ENCODE data around the gene SNX12.
"Not testable (repeated sequence)": the region's sequence is repeated elsewhere in the genome, so short reads cannot be mapped to it uniquely, and the experiment has no call there.

The SNX12 gene

GRCh38 chrX:71085900-71086299 is 17.8 kb upstream of the SNX12 start:
- DNase-seq = no peak

DNA sequence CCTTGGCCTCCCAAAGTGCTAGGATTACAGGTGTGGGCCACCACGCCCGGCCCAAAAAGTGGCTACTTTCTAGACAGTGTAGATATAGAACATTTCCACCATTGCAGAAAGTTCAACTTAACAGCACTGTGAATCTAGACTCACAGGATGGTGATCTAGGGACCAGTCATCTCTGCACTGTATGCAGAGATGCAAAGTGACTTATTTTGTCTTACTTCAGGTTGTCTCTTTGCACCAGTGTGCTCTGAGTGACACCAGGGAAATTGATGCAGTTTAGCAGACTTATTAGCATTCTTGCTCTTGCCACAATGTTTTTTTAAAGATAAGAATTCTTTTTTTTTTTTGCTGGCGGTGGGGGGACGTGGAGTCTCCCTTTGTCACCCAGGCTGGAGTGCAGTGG is 14.7 kb upstream of the SNX12 start:
- DNase-seq = no peak

DNA sequence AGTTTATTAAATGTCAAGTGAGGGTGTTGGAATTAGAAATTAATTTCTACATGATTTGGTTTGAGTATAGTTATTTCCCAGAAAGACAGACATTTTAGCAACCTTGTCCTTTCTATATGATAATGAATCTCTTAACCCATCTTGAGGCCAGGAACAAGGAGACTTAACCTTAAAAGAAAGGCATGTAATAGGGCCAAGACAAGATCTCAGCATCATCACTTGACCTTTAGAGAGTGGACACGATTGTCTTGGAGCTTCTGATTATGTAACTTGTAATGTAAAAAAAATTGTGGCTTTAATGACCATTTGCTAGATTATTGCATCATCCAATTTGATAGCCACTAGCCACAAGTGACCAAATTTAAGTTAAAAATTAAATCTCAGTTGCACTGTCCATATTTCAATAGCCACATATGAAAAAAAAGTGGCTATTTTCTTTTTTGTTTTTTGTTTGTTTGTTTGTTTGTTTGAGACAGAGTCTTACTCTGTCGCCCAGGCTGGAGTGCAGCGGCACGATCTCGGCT is 14.1 kb upstream of the SNX12 start:
- DNase-seq = no peak

GRCh38 chrX:71081330-71082123 is 13.4 kb upstream of the SNX12 start:
- no peak for DNase-seq

GRCh38 chrX:71070531-71070930 is 2.4 kb upstream of the SNX12 start:
- no peak for DNase-seq

DNA sequence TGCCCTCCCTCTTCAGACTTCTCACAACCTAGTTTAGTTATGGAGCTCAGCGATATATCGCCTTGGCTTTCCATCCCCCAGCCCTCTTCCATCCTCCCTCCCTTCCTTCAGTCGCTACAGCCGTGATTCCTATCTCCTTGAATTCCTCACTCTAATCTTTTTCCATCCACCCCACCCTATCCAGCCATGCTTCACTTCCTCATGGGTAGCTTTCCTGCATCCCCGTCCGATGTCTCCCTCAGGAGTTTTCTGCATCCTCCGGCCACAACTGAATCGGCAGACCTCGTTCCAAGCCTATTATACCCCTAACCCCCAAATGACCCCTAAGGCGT is 456 bp downstream of the SNX12 start:
- DNase-seq = no peak

- no peak for DNase-seq
Measured at GRCh38 chrX:71067089-71067488, 1.0 kb downstream of the SNX12 start.

GRCh38 chrX:71060127-71060526 is 8.0 kb downstream of the SNX12 start:
- DNase-seq = no peak

DNA sequence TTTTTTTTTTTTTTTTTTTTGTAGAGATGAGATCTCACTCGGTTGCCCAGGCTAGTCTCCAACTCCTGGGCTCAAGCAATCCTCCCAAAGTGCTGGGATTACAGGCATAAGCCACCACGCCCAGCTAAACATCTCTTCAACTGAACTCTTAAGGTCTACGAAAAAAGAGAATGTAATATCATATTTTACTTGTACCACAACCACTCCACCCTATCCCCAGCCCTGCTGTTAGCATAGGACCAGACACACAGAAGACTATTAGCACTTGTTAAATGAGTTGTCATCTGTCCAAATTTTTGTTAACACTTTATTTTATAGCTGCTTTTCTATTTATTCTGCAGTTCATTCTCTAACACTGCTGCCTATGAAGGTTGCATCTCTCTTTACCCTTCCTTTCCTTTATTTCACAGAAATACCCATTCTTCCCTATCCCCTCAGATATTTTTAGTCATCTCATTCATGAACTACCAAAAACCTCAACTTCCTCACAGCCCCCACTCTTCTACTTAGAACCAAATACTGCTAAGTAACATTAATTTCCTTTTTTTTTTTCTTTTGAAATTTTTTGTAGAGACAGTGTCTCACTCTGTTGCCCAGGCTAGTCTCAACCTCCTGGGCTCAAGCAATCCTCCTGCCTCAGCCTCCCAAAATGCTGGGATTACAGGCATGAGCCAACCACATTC is 10.1 kb downstream of the SNX12 start:
- DNase-seq = no peak

- no peak for DNase-seq
Measured at GRCh38 chrX:71056867-71057266, 11.3 kb downstream of the SNX12 start.

DNA sequence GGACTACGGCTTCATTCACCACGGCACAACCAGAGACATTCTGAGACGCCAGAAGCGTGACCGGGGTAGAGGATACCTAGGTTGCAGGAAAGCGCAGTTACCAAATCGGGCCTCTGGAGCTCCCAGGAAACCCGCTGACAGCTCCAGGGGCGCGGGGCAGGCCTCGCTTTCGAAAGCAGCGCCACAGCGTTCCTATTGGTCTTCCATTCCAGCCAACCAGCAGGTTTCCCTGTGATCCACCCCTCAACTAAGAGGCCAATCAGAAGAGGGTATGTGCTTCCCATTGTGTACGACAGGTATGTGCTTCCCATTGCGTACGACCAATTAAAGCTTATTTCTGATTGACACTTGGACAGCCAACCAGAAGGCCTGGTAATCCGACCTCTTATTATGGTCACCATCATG is 14.9 kb downstream of the SNX12 start:
- DNase-seq = no peak

GRCh38 chrX:71052721-71053120 is 15.4 kb downstream of the SNX12 start:
- no peak for DNase-seq

DNA sequence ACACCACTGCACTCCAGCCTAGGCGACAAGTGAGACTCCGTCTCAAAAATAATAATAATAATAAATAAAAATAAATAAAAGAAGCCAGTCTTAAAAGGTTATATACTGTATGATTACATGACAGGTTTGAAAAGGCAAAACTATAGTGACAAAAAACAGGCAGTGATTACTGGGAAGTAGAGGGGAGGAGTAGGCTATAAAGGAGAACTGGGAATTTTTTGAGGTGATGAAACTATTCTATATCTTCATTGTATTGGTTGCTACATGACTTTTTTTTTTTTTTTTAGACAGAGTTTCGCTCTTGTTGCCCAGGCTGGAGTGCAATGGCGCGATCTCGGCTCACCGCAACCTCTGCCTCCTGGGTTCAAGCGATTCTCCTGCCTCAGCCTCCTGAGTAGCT is 20.2 kb downstream of the SNX12 start:
- not testable (repeated sequence) for DNase-seq

DNA sequence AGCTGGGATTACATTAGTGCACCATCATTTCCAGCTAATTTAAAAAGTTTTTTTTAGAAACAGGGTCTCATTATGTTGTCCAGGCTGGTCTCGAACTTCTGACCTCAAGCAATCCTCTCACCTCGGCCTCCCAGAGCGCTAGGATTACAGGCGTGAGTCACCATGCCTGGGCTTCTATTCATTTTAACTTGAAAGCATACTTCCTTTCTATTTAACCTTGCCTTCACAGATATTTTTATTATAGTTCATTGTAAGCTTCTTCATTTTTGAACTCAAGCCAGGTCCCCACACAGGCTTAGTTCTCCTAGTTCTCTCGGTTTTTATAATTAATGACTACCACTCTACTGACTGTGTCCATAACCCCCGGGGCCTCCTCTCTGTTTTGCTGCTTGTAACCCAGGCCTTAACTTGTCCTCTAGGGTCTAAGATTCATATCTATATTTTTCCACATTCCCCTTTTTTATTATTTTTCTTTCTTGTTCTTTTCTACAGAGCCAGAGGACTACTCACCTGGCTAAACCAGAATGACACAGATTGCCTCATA is 50.7 kb downstream of the SNX12 start:
- DNase-seq = no peak

Measured in NCI-H1417 treated with DMSO at 0.1 percent for 48 hours (cell line).